GM18951 (cell line): ENCODE results near the gene TFCP2L1.

ENCODE experiments used
- POLR2A ChIP-seq: IDR thresholded peaks from 4 replicates; pipeline ENCODE4 v1.6.1; 2011; ENCODE audit warnings: mild to moderate bottlenecking; ENCODE audit not compliant: insufficient read length, insufficient read depth; ENCODE audit errors: extremely low read depth
- in situ Hi-C: fragments of 300-500 bp; cut with MboI; formaldehyde crosslinking; loops from one replicate; pipeline ENCODE4 v1.12.0; 2022; ENCODE audit warnings: low sequenced_read_pairs, mixed read lengths, inconsistent platforms; ENCODE audit not compliant: unreplicated experiment

TFCP2L1 gene

DNA sequence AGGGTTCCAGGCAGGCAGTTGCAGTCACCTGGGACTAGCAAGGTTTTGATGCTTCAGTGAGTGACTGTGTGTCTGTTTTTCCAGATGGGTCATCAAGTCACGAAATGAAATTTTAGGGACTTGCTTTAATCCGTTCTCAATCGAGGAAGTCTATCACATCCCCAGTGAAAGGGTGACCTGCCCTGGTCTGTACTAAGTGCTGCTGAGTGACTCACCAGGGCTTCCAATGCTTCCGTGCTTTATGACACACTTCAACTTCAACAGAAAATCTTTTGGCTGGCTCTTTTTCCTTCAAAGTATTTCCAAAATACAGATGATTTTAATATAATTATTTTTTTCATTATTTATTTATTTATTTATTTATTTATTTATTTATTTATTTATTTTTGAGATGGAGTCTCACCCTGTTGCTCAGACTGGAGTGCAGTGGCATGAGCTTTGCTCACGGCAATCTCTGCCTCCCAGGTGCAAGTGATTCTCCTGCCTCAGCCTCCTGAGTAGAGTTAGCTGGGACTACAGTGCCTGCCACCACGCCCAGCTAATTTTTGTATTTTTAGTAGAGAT is 18.4 kb downstream of the TFCP2L1 start:
- no peak for TF ChIP-seq POLR2A
- in situ Hi-C loops = no loop called here

DNA sequence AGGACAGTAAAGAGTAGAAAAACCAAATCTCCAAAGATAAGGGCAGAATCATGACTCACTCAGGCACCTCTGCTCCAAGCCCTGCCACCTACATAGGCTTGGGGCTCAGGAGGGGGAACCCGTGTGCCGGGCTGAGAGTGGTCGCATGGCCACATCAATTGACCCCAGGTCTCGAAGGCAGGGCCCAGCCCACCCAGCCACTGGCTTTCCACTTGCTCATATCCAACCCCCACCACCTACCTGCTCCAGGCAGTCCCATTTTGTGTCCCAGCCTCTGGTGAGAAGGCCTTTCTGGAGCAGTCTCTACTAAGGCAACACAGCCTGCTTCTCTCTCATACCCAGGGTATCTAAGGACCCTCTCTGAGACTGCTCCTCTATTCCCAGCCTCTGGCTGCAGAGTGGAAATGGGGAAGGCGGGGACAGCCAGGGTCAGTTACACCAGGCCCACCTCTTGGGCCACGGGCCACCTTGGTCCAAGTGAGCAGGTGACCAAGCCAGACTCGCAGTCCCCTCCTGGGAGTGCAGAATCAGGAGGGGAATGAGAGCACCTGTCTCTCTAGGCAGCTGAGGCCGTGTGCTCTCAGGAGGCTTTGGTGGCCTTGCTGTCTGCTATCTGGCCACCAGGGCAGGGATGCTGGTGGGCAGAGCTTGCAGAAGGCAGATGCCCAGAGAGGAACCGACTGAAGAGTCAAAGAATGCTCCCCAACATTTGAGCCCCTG is 20.8 kb downstream of the TFCP2L1 start:
- no peak for TF ChIP-seq POLR2A
- in situ Hi-C loops = no loop called here

DNA sequence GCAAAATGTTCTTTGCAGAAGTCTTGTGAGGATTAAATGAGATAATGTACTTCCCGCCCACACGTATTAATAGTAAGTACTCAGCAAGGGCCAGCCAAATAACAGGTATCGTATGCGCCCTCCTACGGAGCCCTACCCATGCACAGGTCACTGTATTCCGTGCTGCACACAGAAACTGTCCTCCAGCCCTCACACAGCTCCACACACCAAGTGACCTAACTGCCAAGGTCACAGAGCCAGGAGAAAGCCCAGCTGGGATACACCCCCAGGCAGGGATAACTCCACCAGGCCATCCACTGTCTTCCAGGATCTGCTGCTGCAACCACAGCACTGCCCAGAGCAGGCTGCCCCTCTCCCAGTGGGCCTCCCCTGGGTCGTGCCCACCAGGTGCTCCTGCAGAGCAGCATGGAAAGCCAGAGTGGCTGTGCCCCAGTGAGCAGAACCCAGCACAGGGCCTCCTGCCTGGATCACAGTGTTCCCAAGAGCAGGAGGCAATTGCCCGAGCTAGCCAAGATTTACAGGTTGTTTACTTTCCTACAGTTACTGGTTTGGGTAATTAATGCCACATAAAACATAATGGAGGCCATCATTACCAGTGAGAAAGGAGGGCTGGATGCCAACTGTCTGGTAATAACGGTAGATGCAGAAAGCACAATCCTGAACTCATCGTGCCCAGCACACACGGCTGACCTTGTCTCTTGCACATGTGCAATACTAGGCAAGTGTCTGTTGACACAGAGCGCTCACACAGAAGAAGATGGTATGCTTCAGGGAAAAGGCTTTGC is 24.4 kb downstream of the TFCP2L1 start:
- in situ Hi-C loops = no loop called here
- no peak for TF ChIP-seq POLR2A

DNA sequence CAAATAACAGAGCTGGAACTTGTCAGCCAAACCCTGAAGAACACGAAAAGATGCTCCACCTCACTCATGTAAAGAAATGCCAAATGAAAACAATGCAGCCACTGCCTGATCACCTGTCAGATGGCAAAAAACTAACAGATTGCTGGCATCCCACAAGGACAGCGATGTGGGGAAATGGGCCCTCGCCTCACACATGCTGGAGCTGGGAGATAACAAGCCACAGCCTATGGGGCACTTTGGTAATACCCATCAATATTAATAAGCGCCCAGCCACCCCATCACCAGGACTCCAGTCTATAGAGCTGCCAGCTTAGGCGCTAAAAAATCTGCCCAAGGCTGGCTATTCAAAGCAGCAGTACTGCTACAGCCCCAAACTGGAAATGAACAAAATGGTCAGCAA is 27.0 kb downstream of the TFCP2L1 start:
- TF ChIP-seq POLR2A = no peak
- in situ Hi-C loops = no loop called here

DNA sequence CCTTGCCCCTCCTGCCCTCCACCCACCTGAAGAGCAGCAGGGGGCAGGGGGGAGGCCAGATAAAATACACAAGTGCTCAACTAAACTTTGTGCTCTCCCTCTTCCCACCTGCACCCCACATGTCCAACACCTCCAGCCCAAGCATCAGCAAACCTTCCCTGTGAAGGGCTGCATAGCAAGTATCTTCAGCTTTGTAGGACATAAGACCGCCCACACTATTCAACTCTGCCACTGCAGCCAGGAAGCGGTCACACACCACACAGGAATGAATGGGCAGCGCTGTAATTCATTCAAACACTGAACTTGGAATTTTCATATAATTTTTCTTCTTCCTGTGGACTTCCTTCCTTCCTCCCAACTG is 27.5 kb downstream of the TFCP2L1 start:
- no peak for TF ChIP-seq POLR2A
- in situ Hi-C loops = no loop called here

DNA sequence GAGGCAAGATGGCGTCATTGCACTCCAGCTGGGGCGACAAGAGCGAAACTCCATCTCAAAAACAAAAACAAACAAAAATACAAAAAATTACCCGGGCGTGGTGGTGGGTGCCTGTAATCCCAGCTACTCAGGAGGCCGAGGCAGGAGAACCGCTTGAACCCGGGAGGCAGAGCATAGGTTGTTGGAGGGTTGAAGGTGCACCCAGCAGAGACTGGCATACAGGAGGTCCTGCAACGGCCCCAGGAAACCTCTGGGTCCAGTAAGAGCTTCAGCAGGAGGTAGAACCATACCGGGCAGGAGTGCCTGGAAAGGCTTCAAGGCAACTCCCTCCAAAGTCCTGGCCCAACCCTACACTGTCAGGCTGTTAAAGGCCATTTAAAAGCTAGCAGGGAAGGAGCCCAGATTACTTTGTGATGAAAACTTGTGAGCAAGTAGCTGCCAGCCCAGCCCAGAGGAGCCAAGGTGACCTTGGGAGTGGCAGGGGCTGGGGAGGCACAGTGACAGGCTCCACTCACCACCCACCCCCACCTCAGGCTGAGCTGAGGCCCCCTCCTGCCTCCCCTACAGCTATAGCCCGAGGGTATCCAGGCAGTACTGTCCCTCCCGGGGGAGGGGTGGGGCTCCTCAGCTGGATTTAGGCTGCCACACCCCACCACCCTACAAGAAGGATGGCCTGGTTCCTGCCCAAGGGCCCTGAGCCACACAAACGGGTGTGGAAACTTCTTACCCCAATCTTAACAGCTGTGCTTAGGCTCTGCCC is 28.1 kb downstream of the TFCP2L1 start:
- no peak for TF ChIP-seq POLR2A
- in situ Hi-C loops = no loop called here

DNA sequence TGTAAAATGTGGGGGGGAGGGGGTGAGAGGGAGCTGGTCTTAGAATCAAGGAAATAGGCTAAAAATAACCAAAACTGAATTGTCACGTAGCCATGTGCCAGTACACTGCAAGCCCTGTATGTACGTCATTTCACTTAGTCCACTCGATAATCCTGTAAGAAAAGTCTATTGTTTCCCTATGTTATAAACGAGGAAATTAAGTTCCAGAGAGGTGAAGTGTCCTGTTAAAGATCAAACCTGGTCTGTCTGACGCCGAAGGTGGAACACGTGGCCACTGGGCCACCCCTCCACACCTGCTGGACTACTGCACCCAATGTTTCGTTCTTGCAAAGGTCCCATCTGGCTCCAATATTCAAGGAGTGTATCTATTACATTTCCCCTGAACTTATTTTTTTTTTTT is 29.6 kb downstream of the TFCP2L1 start:
- in situ Hi-C loops = no loop called here
- TF ChIP-seq POLR2A = no peak

DNA sequence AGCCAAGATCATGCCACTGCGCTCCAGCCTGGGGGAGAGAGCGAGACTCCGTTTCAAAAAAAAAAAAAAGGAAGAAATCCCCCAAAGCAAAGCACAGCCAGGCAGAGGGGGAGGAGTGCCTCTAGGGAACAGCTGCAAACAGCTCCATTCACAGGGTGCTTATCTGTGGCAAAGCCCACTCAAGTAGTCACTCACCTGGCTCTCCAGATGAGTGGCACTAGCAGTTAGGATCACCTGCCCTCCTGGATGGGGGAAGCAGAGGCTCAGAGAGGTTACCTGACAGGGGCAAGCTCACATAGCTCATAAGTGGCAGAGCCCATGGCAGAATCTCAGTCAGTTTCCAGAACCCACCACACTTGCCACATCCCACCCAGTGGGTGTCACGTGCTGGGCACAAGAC is 30.3 kb downstream of the TFCP2L1 start:
- in situ Hi-C loops = no loop called here

DNA sequence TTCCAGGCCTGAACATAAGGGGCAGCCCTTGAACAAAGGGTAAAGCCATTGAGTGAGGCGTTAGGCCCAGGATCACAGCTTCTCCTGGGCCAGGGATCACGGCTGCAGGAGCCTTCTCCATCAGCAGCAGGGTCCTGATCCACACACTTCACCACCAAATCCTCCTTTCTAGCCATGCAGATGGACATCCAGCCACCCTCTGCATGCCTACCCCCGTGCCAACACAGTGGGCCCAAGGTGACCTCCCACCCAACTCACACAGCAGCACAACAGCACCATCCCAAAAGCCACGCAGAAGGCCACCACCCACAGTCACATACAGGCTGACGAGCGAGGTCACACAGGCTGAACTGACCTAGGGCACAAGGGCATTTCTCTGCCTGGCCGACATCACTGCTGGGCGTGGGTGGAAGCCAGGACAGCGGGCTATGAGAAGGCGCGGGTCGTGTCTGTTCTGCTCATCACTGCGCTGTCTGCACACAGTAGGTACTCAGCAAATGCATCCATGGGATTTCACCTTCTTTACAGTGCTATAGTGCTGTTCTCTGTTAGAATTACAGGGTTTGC is 31.2 kb downstream of the TFCP2L1 start:
- no peak for TF ChIP-seq POLR2A
- in situ Hi-C loops = no loop called here

More for the DNA sequence above, 30.3 kb downstream of the TFCP2L1 start:
- no peak for TF ChIP-seq POLR2A

DNA sequence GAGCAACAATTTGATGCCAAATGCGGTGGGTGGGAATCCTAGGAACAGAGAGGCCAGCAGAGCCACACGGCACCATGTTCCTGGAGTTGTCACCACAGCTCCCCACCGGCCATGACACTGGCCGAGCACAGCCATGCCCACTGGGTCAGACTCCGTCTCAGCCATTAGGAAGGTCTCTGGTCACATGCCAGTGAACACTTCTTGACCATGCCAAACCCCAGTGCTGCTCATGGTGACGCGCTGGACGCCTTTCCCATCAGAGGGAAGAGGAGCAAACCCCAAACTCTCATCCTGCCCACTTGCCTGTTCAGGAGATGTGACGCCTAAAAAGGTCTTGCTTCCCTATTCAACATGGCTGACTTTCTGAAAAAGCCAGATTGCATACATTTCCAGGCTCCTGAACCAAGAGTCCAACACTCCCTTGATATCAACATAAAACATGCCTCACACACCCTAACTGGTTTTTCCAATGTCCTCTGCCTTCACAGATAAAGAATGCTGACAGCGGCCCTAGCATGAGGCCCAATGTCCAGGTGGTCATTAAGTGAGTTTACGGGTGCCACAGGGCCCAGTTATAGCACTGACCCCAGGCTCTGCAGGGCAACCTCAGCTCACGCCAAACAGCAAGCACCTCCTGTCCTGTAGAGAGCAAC is 31.9 kb downstream of the TFCP2L1 start:
- in situ Hi-C loops = no loop called here
- TF ChIP-seq POLR2A = no peak

DNA sequence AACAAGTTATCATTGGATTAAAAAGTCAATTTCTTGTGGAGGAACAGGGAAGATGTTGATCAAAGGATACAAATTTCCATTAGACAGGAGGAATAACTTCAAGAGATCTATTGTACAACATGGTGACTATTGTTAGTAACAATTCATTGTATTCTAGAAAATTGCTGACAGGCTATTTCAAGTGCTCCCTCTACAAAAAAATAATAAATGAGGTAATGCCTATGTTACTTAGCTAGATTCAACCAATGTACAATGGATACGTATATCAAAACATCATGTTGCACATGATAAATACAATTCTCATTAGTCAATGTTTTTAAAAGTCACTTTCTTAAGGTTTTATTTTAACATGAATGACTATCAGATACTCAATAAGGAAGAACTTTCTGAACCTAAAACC is 33.5 kb downstream of the TFCP2L1 start:
- no peak for TF ChIP-seq POLR2A
- in situ Hi-C loops = no loop called here

DNA sequence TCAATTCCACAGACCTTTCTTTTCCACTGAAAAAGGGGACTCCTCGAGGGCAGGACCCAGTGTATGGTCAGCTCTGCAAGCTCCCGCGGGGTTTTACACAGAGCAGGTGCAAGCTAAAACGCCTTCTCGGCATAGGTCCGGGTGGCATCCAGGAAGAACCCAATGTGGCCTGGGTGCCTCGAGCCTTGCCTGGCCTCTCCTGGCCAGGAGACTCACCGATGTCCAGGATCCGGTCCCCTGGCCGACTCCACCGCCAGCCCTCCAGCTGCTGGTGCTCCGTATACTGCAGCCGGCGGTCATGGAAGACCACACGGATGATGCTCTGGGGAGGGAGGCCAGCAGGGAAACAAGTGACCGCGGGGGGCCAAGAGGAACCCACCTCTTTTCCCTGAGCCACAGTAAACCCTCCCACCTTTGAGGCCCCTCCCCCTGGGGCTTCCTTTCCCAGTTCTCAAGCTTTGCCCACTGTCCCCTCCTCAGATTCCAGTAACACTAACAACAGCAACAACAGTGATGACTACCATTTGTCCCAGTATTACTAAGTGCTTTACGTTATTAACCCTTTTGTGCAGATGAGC is 36.1 kb downstream of the TFCP2L1 start:
- in situ Hi-C loops = no loop called here
- no peak for TF ChIP-seq POLR2A
